Uterus (tissue), 2 donors: Measurements from ENCODE around the gene FANCC.

Experiments used
- CTCF ChIP-seq, 4 experiments: fragments of 200-600 bp in 2 of 4; fragments of 450-650 bp in 2 of 4; sonication (generic) in 2 of 4; IDR thresholded peaks; one replicate each; pipeline ENCODE4 v1.5.1; 2016 to 2019; ENCODE audit warnings: antibody characterized with exemption in 4 of 4, mild to moderate bottlenecking in 2 of 4, moderate library complexity in 1 of 4
- POLR2A ChIP-seq, 2 donors: fragments of 450-650 bp; IDR thresholded peaks; one replicate each; pipeline ENCODE4 v1.6.1; 2016; ENCODE audit warnings: antibody characterized with exemption in 2 of 2, mild to moderate bottlenecking in 1 of 2, moderate library complexity in 1 of 2

GRCh38 chr9:95102001-95102433, 215.5 kb downstream of the FANCC start:
- TF ChIP-seq CTCF (IDR thresholded peaks at IDR 0.05): no peak
- TF ChIP-seq POLR2A (IDR thresholded peaks at IDR 0.05): no peak
